K562 (cell line): ENCODE data around the gene LPIN1. TPM values are rescaled to one million over a fixed set of nuclear protein-coding genes. Genes with fewer than 3 reads are reported as not detected.

ENCODE experiments used
- ATAC-seq: fragments of 200-7000 bp; cut with Tn5 transposase; 3 replicates; pipeline ENCODE4 v1.9.1; 2020; ENCODE audit warnings: moderate library complexity
- BruUV-seq: library from RNA; stranded (reverse); fragments of 400-500 nt; replicated peaks from 2 replicates; lab custom pipeline; 2021; lab: Mats Ljungman, UMichigan
- CTCF ChIA-PET: fragments of 300-600 bp; formaldehyde crosslinking; extraction: SDS; loops from one replicate; lab custom pipeline; 2021; ENCODE audit warnings: low intra/inter-chr PET ratio; lab: Yijun Ruan, JAX
- POLR2A ChIA-PET: fragments of 300-600, 350-650 bp; sonication (Branson Sonifier 250); formaldehyde crosslinking; extraction: SDS; loops from one replicate; lab custom pipeline; 2021; ENCODE audit warnings: antibody characterized with exemption, inconsistent platforms; lab: Yijun Ruan, JAX
- DNase-seq, 4 experiments: peaks; one replicate each; pipeline versions ENCODE4 v3.0.0 to v3.0.0-alpha.2; 2011 to 2018; ENCODE audit warnings: low spot score in 3 of 4, mixed read lengths in 3 of 4; ENCODE audit errors: extremely low read depth in 1 of 4
- FAIRE-seq: peaks from 2 replicates; lab custom pipeline; 2011; peaks lifted over from hg19 to GRCh38; lab: Jason Lieb, UNC
- H2AFZ ChIP-seq: 2 replicates; pipeline ENCODE4 v1.6.0; 2011; ENCODE audit warnings: low read depth, low read length, control low read depth, inconsistent platforms
- H3K27ac ChIP-seq: fragments of 200-600 bp; 3 replicates; pipeline ENCODE4 v1.8.0; 2011; ENCODE audit warnings: low read depth, mild to moderate bottlenecking, control low read depth, inconsistent platforms, low read length, moderate library complexity, mixed read lengths; ENCODE audit errors: extremely low read depth
- H3K27me3 ChIP-seq, 2 experiments: fragments of 300-600 bp in 1 of 2; 2 replicates in 1 of 2; 3 replicates in 1 of 2; pipeline versions ENCODE4 v1.6.0 to v1.8.0; 2011; ENCODE audit warnings: inconsistent platforms in 2 of 2, low read length in 2 of 2, mild to moderate bottlenecking in 1 of 2, mixed read lengths in 1 of 2, moderate library complexity in 1 of 2; ENCODE audit not compliant: control insufficient read depth in 2 of 2, insufficient read depth in 2 of 2
- H3K36me3 ChIP-seq: fragments of 300-600 bp; 3 replicates; pipeline ENCODE4 v1.8.0; 2011; ENCODE audit warnings: mild to moderate bottlenecking, low read length, inconsistent platforms; ENCODE audit not compliant: control insufficient read depth, insufficient read depth
- H3K4me1 ChIP-seq, 2 experiments: fragments of 200-600 bp in 1 of 2; replicated peaks in 1 of 2; 2 replicates in 1 of 2; 3 replicates in 1 of 2; pipeline versions ENCODE4 v1.5.1 to v1.8.0; 2011; ENCODE audit warnings: inconsistent platforms in 2 of 2, low read length in 2 of 2, mild to moderate bottlenecking in 1 of 2, mixed read lengths in 1 of 2, moderate library complexity in 1 of 2; ENCODE audit not compliant: control insufficient read depth in 2 of 2, insufficient read depth in 2 of 2
- H3K4me2 ChIP-seq: 2 replicates; pipeline ENCODE4 v1.6.1; 2011; ENCODE audit warnings: low read length, control low read depth, inconsistent platforms, mixed read lengths; ENCODE audit not compliant: insufficient read depth
- H3K4me3 ChIP-seq: fragments of 200-600 bp; sonication (generic), shearing (Covaris generic); 2 replicates; pipeline ENCODE4 v1.5.1; 2016; ENCODE audit warnings: control low read depth, inconsistent platforms
- H3K79me2 ChIP-seq: fragments of 200-600 bp; 3 replicates; pipeline ENCODE4 v1.8.0; 2011; ENCODE audit warnings: low read length, inconsistent platforms; ENCODE audit not compliant: control insufficient read depth, insufficient read depth
- H3K9ac ChIP-seq, 2 experiments: 2 replicates each; pipeline versions ENCODE4 v1.6.0 to v1.6.1; 2011; ENCODE audit warnings: low read depth in 2 of 2, low read length in 2 of 2, control low read depth in 1 of 2, inconsistent platforms in 1 of 2, mild to moderate bottlenecking in 1 of 2, mixed read lengths in 1 of 2; ENCODE audit not compliant: insufficient read depth in 1 of 2
- H3K9me1 ChIP-seq: one replicate; pipeline ENCODE4 v1.6.0; 2011; ENCODE audit warnings: inconsistent platforms, mild to moderate bottlenecking, low read length, moderate library complexity; ENCODE audit not compliant: control insufficient read depth, insufficient read depth
- H3K9me3 ChIP-seq: replicated peaks from 2 replicates; pipeline ENCODE4 v1.5.1; 2011; ENCODE audit warnings: low read depth, low read length, inconsistent platforms; ENCODE audit not compliant: control insufficient read depth, insufficient read depth
- H4K20me1 ChIP-seq: replicated peaks from 2 replicates; pipeline ENCODE4 v1.6.1; 2011; ENCODE audit warnings: low read length, inconsistent platforms, mixed read lengths; ENCODE audit not compliant: control insufficient read depth, insufficient read depth
- CLOCK ChIP-seq: fragments of 250-450 bp; sonication (Bioruptor Pico); IDR thresholded peaks from 2 replicates; pipeline ENCODE4 v1.4.0; 2020; ENCODE audit warnings: mild to moderate bottlenecking, moderate library complexity, borderline replicate concordance
- CTCF ChIP-seq, 3 experiments: IDR thresholded peaks in 2 of 3; conservative IDR thresholded peaks in 1 of 3; 2 replicates each; pipeline ENCODE4 v1.5.1; 2011 to 2012; ENCODE audit warnings: low read length in 3 of 3, mild to moderate bottlenecking in 3 of 3, control low read depth in 2 of 3, improper control_type of control experiment in 1 of 3, inconsistent platforms in 1 of 3, low read depth in 1 of 3, mixed read lengths in 1 of 3, moderate library complexity in 1 of 3; ENCODE audit not compliant: insufficient read depth in 2 of 3
- POLR2AphosphoS5 ChIP-seq: IDR thresholded peaks from 2 replicates; pipeline ENCODE4 v1.6.1; 2011; ENCODE audit warnings: mild to moderate bottlenecking, low read depth, low read length, moderate library complexity; ENCODE audit not compliant: control insufficient read depth, insufficient read depth
- SP1 ChIP-seq: sonication (generic); formaldehyde crosslinking; IDR thresholded peaks from 2 replicates; pipeline ENCODE4 v1.8.1; 2022; ENCODE audit warnings: mild to moderate bottlenecking, missing genetic modification reagents
- ZBTB2 ChIP-seq: fragments of 450-650 bp; IDR thresholded peaks from 2 replicates; pipeline ENCODE4 v1.6.1; 2016; ENCODE audit warnings: antibody characterized with exemption
- ZBTB33 ChIP-seq: sonication (generic); formaldehyde crosslinking; IDR thresholded peaks from 2 replicates; pipeline ENCODE4 v1.8.1; 2023; ENCODE audit warnings: mild to moderate bottlenecking, missing genetic modification reagents
- WGBS: fragments of 100-300 bp; shearing (Covaris generic); methylation state at CpG from one replicate; pipeline ENCODE4 v1.1.6; 2016; ENCODE audit warnings: low coverage, mixed read lengths; ENCODE audit not compliant: insufficient coverage; ENCODE audit errors: missing lambda C conversion rate; 5-methylcytosine and 5-hydroxymethylcytosine counted together
- in situ Hi-C: fragments of 300-500 bp; cut with MboI; formaldehyde crosslinking; loops from 4 replicates; pipeline ENCODE4 v1.15.0; 2018; ENCODE audit warnings: inconsistent platforms, mixed read lengths
- intact Hi-C: fragments of 100-400 bp; cut with micrococcal nuclease; formaldehyde crosslinking; loops from 2 replicates; pipeline ENCODE4 v1.14.2; 2022
- polyA plus RNA-seq, 8 experiments: library from polyadenylated mRNA; depleted of rRNA in 4 of 8; stranded (reverse) in 5 of 8; unstranded in 3 of 8; fragments of >200 nt; fragmentation: Nextera tagmentation in 2 of 8; fragmentation: Illumina TruSeq in 1 of 8; extraction: Ambion mirVana in 2 of 8; extraction: Trizol in 1 of 8; gene quantifications; 2 replicates each; pipeline versions ENCODE4 v1.2.1 to v1.2.3, GENCODE V29; 2011 to 2014; ENCODE audit warnings: inconsistent platforms in 1 of 8, missing spikeins in 1 of 8
- total RNA-seq, 7 experiments: library from RNA; depleted of rRNA in 6 of 7; stranded (reverse); fragments of >200 nt in 6 of 7; fragmentation: Illumina TruSeq in 2 of 7; extraction: Trizol in 2 of 7; gene quantifications; 2 replicates each; pipeline versions ENCODE4 v1.2.1 to v1.2.3, GENCODE V29; 2011 to 2021; ENCODE audit warnings: low replicate concordance in 1 of 7

The LPIN1 gene
- total and polyA plus RNA-seq, 9 of the 15 experiments (the other 6 are each of a cell fraction or from before 2014, with no cell fraction given) = 9.2 to 84.0 (median 27.8) TPM

GRCh38 chr2:11758187-11758586 lies 11.8 kb downstream of the LPIN1 start:
- ChIA-PET POLR2A (interaction anchor here (1.6 to 2.0 kb wide), 2 partner anchors 11 to 14 kb away, joined by 4 to 9 read pairs; partner anchors contain the start of gene LPIN1), CTCF (interaction anchor here (0.6 kb wide), 1 partner anchor 66 kb away, joined by 3 read pairs; no protein-coding TSS in a partner anchor)
- FAIRE-seq = no peak
- Histone ChIP-seq H3K79me2 (peaks cover 82% of the 10 kb centered on the region), H3K9ac (no peak overlapping the region), H3K9me3 (no peaks in the 10 kb centered on the region), H3K4me1 (peaks cover 26 to 39% of the 10 kb centered on the region in 2 experiments), H2AFZ (no peak overlapping the region), H3K4me3 (no peak overlapping the region), H4K20me1 (peaks cover 15% of the 10 kb centered on the region), H3K27ac (peak overlapping the region; percentile 36; the same call in 1 of the 3 replicates), H3K4me2 (no peak overlapping the region), H3K9me1 (no peaks in the 10 kb centered on the region), H3K36me3 (peaks cover 10% of the 10 kb centered on the region; the same call in 2 of the 3 replicates), H3K27me3 (no peaks in the 10 kb centered on the region)
- 84% methylated on average over 4 of the region's 4 CpGs for WGBS
- no peak for DNase-seq
- in situ Hi-C loops (no loop called here), intact Hi-C loops (no loop called here)
- no peak for ATAC-seq
- peak; percentile 74 for TF ChIP-seq ZBTB33
- TF ChIP-seq SP1 (CRISPR knock-in tag) = no peak
- no peak for TF ChIP-seq CLOCK (CRISPR knock-in tag)
- no peak for TF ChIP-seq ZBTB2
- no peak for TF ChIP-seq POLR2AphosphoS5
- peak in 1 of 3 experiments; percentile 13; a peak in 1 of 6 replicates for TF ChIP-seq CTCF (IDR thresholded peaks at IDR 0.05 in 2 of 3, conservative IDR thresholded peaks at IDR 0.05 in 1 of 3; ENCODE audit: insufficient read depth in 2 of 3, low read depth in 1 of 3, low read length in 3 of 3)
- BruUV-seq = no TSS peak
